Esophagus squamous epithelium (tissue), 5 donors: ENCODE data around the gene TAOK3. TPM values are rescaled to one million over a fixed set of nuclear protein-coding genes. Genes with fewer than 3 reads are reported as not detected.

Experiments used
- DNase-seq: peaks from one replicate; lab custom pipeline; 2025; lab: John Stamatoyannopoulos, UW
- H3K27ac ChIP-seq, 4 donors: fragments of 200-600 bp; sonication (generic); one replicate each; pipeline ENCODE4 v1.5.1; 2016 to 2019; ENCODE audit warnings: mild to moderate bottlenecking in 1 of 4
- H3K27me3 ChIP-seq, 4 donors: fragments of 200-600 bp; sonication (generic); 1 replicate in 3 of 4; 2 replicates in 1 of 4; pipeline versions ENCODE4 v1.5.1 to v1.6.0; 2017 to 2021; ENCODE audit warnings: antibody characterized with exemption in 1 of 4
- H3K36me3 ChIP-seq, 3 donors: fragments of 200-600 bp; sonication (generic); one replicate each; pipeline ENCODE4 v1.5.1; 2016 to 2019
- H3K4me1 ChIP-seq, 3 donors: fragments of 200-600 bp; sonication (generic); one replicate each; pipeline ENCODE4 v1.5.1; 2017 to 2019
- H3K4me3 ChIP-seq, 4 donors: fragments of 200-600 bp; sonication (generic); 1 replicate in 3 of 4; 2 replicates in 1 of 4; pipeline ENCODE4 v1.5.1; 2016 to 2019; ENCODE audit warnings: mild to moderate bottlenecking in 2 of 4, moderate library complexity in 1 of 4
- H3K9me3 ChIP-seq, 3 donors: fragments of 200-600 bp; sonication (generic); one replicate each; pipeline ENCODE4 v1.5.1; 2016 to 2019
- POLR2A ChIP-seq, 4 donors: fragments of 450-650 bp; IDR thresholded peaks; one replicate each; pipeline ENCODE4 v1.6.1; 2017; ENCODE audit warnings: antibody characterized with exemption in 4 of 4, mild to moderate bottlenecking in 4 of 4, moderate library complexity in 3 of 4
- WGBS, 2 donors: methylation state at CpG; one replicate each; pipeline ENCODE4 v1.1.5; 2018; 5-methylcytosine and 5-hydroxymethylcytosine counted together
- intact Hi-C: fragments of 100-400 bp; cut with DNase I; formaldehyde crosslinking; loops from one replicate; pipeline ENCODE4 v1.15.0; 2022
- total RNA-seq, 4 donors: library from RNA; depleted of rRNA; stranded (reverse); fragments of >200 nt; gene quantifications; one replicate each; pipeline ENCODE4 v1.1.0, GENCODE V29; 2016
- TF ChIP-seq, protein P1 (sequence below), 6 experiments: fragments of 450-650 bp in 4 of 6; fragments of 200-600 bp in 2 of 6; sonication (generic) in 2 of 6; IDR thresholded peaks; one replicate each; pipeline ENCODE4 v1.5.1; 2016 to 2019; ENCODE audit warnings: antibody characterized with exemption in 6 of 6, mild to moderate bottlenecking in 4 of 6, moderate library complexity in 4 of 6
- donor health status: DM: yes; HTN: yes; CAD: no.

The TAOK3 gene
- total RNA-seq, 4 donors from 2014 or later, result 13.7 to 27.7 (median 21.1) TPM

DNA sequence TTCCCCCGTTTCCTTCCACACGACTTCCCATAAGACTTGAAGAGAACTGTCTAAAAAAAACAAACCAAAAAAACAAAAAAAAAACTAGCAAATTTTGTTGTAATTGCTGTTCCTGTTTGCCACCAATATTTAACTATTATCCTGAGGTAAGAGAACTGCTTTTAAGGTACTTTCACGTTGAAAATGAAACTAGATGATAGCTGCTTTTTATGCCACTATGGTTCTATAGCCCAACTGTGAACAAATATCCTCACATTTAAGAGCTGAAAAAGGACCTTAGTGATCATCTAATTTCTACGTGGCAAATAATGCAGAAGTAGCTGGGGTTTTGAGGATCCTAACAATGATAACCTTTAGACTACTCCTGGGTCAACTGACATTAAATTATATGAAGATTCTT lies 98.6 kb downstream of the TAOK3 start:
- Histone ChIP-seq H3K27me3 (no peaks in the 10 kb centered on the region), H3K27ac (no peak overlapping the region), H3K36me3 (no peaks in the 10 kb centered on the region), H3K4me3 (no peak overlapping the region), H3K9me3 (no peaks in the 10 kb centered on the region), H3K4me1 (peaks cover 0 to 22% (median 0%) of the 10 kb centered on the region in 3 donors)
- WGBS, 2 donors, result 53 to 68% methylated on average over 4 of the region's 4 CpGs
- TF ChIP-seq, protein P1, sequence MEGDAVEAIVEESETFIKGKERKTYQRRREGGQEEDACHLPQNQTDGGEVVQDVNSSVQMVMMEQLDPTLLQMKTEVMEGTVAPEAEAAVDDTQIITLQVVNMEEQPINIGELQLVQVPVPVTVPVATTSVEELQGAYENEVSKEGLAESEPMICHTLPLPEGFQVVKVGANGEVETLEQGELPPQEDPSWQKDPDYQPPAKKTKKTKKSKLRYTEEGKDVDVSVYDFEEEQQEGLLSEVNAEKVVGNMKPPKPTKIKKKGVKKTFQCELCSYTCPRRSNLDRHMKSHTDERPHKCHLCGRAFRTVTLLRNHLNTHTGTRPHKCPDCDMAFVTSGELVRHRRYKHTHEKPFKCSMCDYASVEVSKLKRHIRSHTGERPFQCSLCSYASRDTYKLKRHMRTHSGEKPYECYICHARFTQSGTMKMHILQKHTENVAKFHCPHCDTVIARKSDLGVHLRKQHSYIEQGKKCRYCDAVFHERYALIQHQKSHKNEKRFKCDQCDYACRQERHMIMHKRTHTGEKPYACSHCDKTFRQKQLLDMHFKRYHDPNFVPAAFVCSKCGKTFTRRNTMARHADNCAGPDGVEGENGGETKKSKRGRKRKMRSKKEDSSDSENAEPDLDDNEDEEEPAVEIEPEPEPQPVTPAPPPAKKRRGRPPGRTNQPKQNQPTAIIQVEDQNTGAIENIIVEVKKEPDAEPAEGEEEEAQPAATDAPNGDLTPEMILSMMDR (IDR thresholded peaks at IDR 0.05), result no peak
- no peak for TF ChIP-seq POLR2A (IDR thresholded peaks at IDR 0.05)
- intact Hi-C loops, result no loop called here
- no peak for DNase-seq

DNA sequence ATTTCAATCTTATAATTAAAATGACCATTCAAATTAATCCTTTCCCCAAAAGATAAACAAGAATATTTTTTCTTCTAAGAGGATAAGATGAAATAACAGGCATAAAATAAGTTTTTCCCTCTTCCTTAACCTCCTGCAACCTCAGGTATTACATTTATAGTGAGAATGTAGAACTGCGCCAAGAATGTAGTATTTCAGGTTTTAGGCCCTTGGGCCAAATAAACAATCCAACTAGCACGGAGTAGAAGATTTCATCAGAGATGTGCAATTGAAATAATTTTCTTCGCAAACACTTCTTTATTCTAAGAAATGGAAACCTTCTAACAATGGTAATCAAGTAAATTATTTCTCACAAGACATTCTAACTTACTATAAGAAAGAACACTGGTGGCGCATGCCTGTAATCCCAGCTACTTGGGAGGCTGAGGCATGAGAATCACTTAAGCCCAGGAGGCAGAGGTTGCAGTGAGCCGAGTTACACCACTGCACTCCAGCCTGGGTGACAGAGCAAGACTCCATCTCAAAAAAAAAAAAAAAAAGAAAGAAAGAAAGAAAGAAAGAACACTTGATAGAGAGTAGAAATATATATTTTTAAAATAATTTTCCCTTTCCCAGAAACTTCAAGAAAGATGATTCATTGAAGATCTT lies 100.8 kb downstream of the TAOK3 start:
- TF ChIP-seq POLR2A (IDR thresholded peaks at IDR 0.05), result no peak
- TF ChIP-seq, protein P1 (IDR thresholded peaks at IDR 0.05), result no peak
- peak overlapping the region in 2 of 4 donors; percentile 27 to 50 for H3K27ac ChIP-seq
- H3K4me3 ChIP-seq, result no peak overlapping the region
- DNase-seq, result no peak
- H3K27me3 ChIP-seq, result no peaks in the 10 kb centered on the region
- no peaks in the 10 kb centered on the region for H3K36me3 ChIP-seq
- 37 to 46% methylated on average over 5 of the region's 5 CpGs for WGBS, 2 donors
- intact Hi-C loops, result no loop called here
- peaks cover 0 to 22% (median 0%) of the 10 kb centered on the region in 3 donors for H3K4me1 ChIP-seq
- no peaks in the 10 kb centered on the region for H3K9me3 ChIP-seq

DNA sequence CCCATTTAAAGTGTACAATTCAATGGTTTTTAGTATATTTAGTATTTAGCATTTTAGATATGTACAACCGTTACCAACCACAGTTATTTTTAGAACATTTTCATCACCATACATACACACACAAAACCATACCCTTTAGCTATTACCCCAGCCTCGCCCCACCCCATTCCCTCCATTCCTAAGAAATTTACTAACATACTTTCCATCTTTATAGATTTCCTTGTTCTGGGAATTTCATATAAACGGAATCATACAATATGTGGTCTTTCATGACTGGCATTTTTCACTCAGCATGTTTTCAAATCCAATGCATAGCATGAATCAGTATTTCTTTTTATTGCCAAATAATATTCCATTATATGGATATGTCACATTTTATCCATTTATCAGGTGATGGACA lies 101.5 kb downstream of the TAOK3 start:
- no peak for DNase-seq
- peaks cover 0 to 3% (median 0%) of the 10 kb centered on the region in 3 donors for H3K36me3 ChIP-seq
- H3K4me3 ChIP-seq, result no peak overlapping the region
- WGBS, 2 donors, result 54 to 84% methylated on average over 3 of the region's 3 CpGs
- H3K4me1 ChIP-seq, result peaks cover 0 to 22% (median 0%) of the 10 kb centered on the region in 3 donors
- no peaks in the 10 kb centered on the region for H3K27me3 ChIP-seq
- TF ChIP-seq, protein P1 (IDR thresholded peaks at IDR 0.05), result no peak
- no peak for TF ChIP-seq POLR2A (IDR thresholded peaks at IDR 0.05)
- peak overlapping the region in 2 of 4 donors; percentile 8 to 27 for H3K27ac ChIP-seq
- intact Hi-C loops, result no loop called here
- no peaks in the 10 kb centered on the region for H3K9me3 ChIP-seq

DNA sequence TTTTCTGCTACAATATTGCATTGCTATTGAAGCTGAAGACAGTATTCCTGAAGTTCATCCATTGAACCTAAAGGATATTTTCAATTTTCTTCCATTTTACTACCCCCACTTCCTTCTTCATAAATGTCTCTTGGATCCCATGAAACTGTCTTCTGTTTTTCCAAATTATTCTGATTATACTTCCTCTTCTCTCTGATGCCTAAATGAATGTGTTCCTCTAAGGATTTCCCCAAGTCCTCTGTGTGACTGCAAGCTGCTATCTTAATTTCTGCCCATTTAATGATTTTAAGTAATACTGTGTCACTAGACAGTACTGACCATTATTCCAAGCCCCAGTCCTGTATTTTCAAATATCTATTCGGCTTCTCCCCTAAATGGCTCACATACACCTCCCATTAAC lies 102.9 kb downstream of the TAOK3 start:
- no peak for DNase-seq
- TF ChIP-seq, protein P1 (IDR thresholded peaks at IDR 0.05), result no peak
- TF ChIP-seq POLR2A (IDR thresholded peaks at IDR 0.05), result no peak
- peaks cover 0 to 17% (median 0%) of the 10 kb centered on the region in 3 donors for H3K36me3 ChIP-seq
- no peak overlapping the region for H3K4me3 ChIP-seq
- H3K27me3 ChIP-seq, result no peaks in the 10 kb centered on the region
- no peaks in the 10 kb centered on the region for H3K9me3 ChIP-seq
- intact Hi-C loops, result no loop called here
- H3K27ac ChIP-seq, result no peak overlapping the region
- 95 to 96% methylated on average over 1 of the region's 1 CpG for WGBS, 2 donors
- peaks cover 0 to 22% (median 0%) of the 10 kb centered on the region in 3 donors for H3K4me1 ChIP-seq

DNA sequence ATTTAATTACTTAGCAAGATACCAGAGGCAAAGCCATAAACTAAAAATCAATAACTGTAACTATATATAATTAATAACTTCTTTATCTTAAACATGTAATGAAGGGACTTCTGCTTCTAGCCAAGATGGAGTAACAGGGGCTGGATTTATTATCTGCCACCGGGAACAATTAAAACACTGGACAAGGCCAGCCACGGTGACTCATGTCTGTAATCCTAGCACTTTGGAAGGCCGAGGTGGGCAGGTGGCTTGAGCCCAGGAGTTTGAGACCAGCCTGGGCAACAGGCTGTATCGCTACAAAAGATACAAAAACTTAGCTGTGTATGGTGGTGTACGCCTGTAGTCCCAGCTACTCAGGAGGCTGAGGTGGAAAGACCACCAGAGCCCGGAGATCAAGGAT lies 113.6 kb downstream of the TAOK3 start:
- no peak for DNase-seq
- H3K36me3 ChIP-seq, result peaks cover 0 to 42% (median 0%) of the 10 kb centered on the region in 3 donors
- no peaks in the 10 kb centered on the region for H3K27me3 ChIP-seq
- intact Hi-C loops, result no loop called here
- TF ChIP-seq, protein P1 (IDR thresholded peaks at IDR 0.05), result no peak
- no peak for TF ChIP-seq POLR2A (IDR thresholded peaks at IDR 0.05)
- 84 to 88% methylated on average over 6 of the region's 6 CpGs for WGBS, 2 donors
- H3K9me3 ChIP-seq, result no peaks in the 10 kb centered on the region
- no peaks in the 10 kb centered on the region for H3K4me1 ChIP-seq
- no peak overlapping the region for H3K4me3 ChIP-seq
- no peak overlapping the region for H3K27ac ChIP-seq
